WTC11 (cell line): ENCODE data around the gene HSPA12A. TPM values are rescaled to one million over a fixed set of nuclear protein-coding genes. Genes with fewer than 3 reads are reported as not detected.

Experiments used
- ATAC-seq: fragments of 200-7000 bp; cut with Tn5 transposase; 2 replicates; pipeline ENCODE4 v1.10.0; 2021; ENCODE audit warnings: mild to moderate bottlenecking, moderate library complexity
- CTCF ChIA-PET: fragments of 300-600 bp; sonication (Branson Sonifier 250); formaldehyde crosslinking; loops from one replicate; lab custom pipeline; 2021; ENCODE audit warnings: antibody characterized with exemption; lab: Charles Lee
- POLR2A ChIA-PET: fragments of 350-600 bp; sonication (Branson Sonifier 250); formaldehyde crosslinking; loops from one replicate; lab custom pipeline; 2021; ENCODE audit warnings: antibody characterized with exemption; lab: Charles Lee
- DNase-seq: peaks from one replicate; pipeline ENCODE4 v3.0.0; 2021; ENCODE audit warnings: low spot score
- H3K27ac Mint-ChIP-seq: 2 replicates; pipeline ENCODE4 v1.8.0; 2021; ENCODE audit warnings: mixed read lengths
- H3K27me3 Mint-ChIP-seq: 2 replicates; pipeline ENCODE4 v1.8.0; 2021; ENCODE audit warnings: low read depth, mild to moderate bottlenecking, moderate library complexity, mixed read lengths
- H3K36me3 Mint-ChIP-seq: 2 replicates; pipeline ENCODE4 v1.8.0; 2021; ENCODE audit warnings: mixed read lengths
- H3K4me1 Mint-ChIP-seq: 2 replicates; pipeline ENCODE4 v1.8.0; 2022; ENCODE audit warnings: mixed read lengths
- H3K4me3 Mint-ChIP-seq: 2 replicates; pipeline ENCODE4 v1.8.0; 2021; ENCODE audit warnings: mild to moderate bottlenecking, moderate library complexity, mixed read lengths
- H3K9me3 Mint-ChIP-seq: 2 replicates; pipeline ENCODE4 v1.8.0; 2021; ENCODE audit warnings: mixed read lengths
- ATF1 ChIP-seq: sonication (generic); formaldehyde crosslinking; IDR thresholded peaks from 2 replicates; pipeline ENCODE4 v1.8.1; 2023; ENCODE audit warnings: mild to moderate bottlenecking, moderate library complexity, missing genetic modification reagents
- ATF3 ChIP-seq: sonication (generic); formaldehyde crosslinking; conservative IDR thresholded peaks from 2 replicates; pipeline ENCODE4 v1.8.1; 2022; ENCODE audit warnings: mild to moderate bottlenecking, missing genetic modification reagents
- CBFB ChIP-seq: sonication (generic); formaldehyde crosslinking; IDR thresholded peaks from 2 replicates; pipeline ENCODE4 v1.8.1; 2022; ENCODE audit warnings: mild to moderate bottlenecking, low read depth, missing genetic modification reagents
- CREB1 ChIP-seq: sonication (generic); formaldehyde crosslinking; IDR thresholded peaks from 2 replicates; pipeline ENCODE4 v1.8.0; 2023; ENCODE audit warnings: mild to moderate bottlenecking, missing genetic modification reagents
- CREM ChIP-seq: sonication (generic); formaldehyde crosslinking; IDR thresholded peaks from 2 replicates; pipeline ENCODE4 v1.8.1; 2022; ENCODE audit warnings: mild to moderate bottlenecking, missing genetic modification reagents, moderate library complexity
- EMX1 ChIP-seq: fragments of 250-450 bp; sonication (Bioruptor Pico); IDR thresholded peaks from 2 replicates; pipeline ENCODE4 v1.8.0; 2021; ENCODE audit warnings: mild to moderate bottlenecking
- ERG ChIP-seq: fragments of 250-450 bp; sonication (Bioruptor Pico); IDR thresholded peaks from 2 replicates; pipeline ENCODE4 v1.8.0; 2021; ENCODE audit warnings: mild to moderate bottlenecking
- FOXK1 ChIP-seq: sonication (generic); formaldehyde crosslinking; IDR thresholded peaks from 2 replicates; pipeline ENCODE4 v1.8.0; 2022; ENCODE audit warnings: mild to moderate bottlenecking, moderate library complexity, missing genetic modification reagents
- FOXP4 ChIP-seq: sonication (generic); formaldehyde crosslinking; IDR thresholded peaks from 2 replicates; pipeline ENCODE4 v1.8.0; 2022; ENCODE audit warnings: mild to moderate bottlenecking, missing genetic modification reagents
- HMGA2 ChIP-seq: fragments of 250-450 bp; sonication (Bioruptor Pico); IDR thresholded peaks from 2 replicates; pipeline ENCODE4 v1.4.0; 2021; ENCODE audit warnings: mild to moderate bottlenecking, moderate library complexity
- JAZF1 ChIP-seq: fragments of 250-450 bp; sonication (Bioruptor Pico); IDR thresholded peaks from 2 replicates; pipeline ENCODE4 v1.9.0; 2021; ENCODE audit warnings: moderate library complexity, mild to moderate bottlenecking, inconsistent platforms
- KAT7 ChIP-seq: sonication (generic); formaldehyde crosslinking; IDR thresholded peaks from 2 replicates; pipeline ENCODE4 v1.8.1; 2023; ENCODE audit warnings: missing genetic modification reagents, mild to moderate bottlenecking, borderline replicate concordance
- NFE2L1 ChIP-seq: sonication (generic); formaldehyde crosslinking; IDR thresholded peaks from 2 replicates; pipeline ENCODE4 v1.8.1; 2023; ENCODE audit warnings: missing genetic modification reagents
- PREB ChIP-seq: sonication (generic); formaldehyde crosslinking; IDR thresholded peaks from 2 replicates; pipeline ENCODE4 v1.8.1; 2022; ENCODE audit warnings: mild to moderate bottlenecking, missing genetic modification reagents, moderate library complexity, borderline replicate concordance
- RELA ChIP-seq: sonication (generic); formaldehyde crosslinking; IDR thresholded peaks from 2 replicates; pipeline ENCODE4 v1.8.1; 2022; ENCODE audit warnings: missing genetic modification reagents, mild to moderate bottlenecking, borderline replicate concordance
- SOX15 ChIP-seq: fragments of 250-450 bp; sonication (Bioruptor Pico); IDR thresholded peaks from 2 replicates; pipeline ENCODE4 v1.9.0; 2021; ENCODE audit warnings: mild to moderate bottlenecking
- TEAD1 ChIP-seq: sonication (generic); formaldehyde crosslinking; IDR thresholded peaks from 2 replicates; pipeline ENCODE4 v1.8.0; 2022; ENCODE audit warnings: mild to moderate bottlenecking, missing genetic modification reagents
- TP53 ChIP-seq: sonication (generic); formaldehyde crosslinking; IDR thresholded peaks from 2 replicates; pipeline ENCODE4 v1.8.1; 2023; ENCODE audit warnings: mild to moderate bottlenecking, missing genetic modification reagents
- ZNF121 ChIP-seq: sonication (generic); formaldehyde crosslinking; IDR thresholded peaks from 2 replicates; pipeline ENCODE4 v1.8.0; 2023; ENCODE audit warnings: missing genetic modification reagents
- ZNF396 ChIP-seq: fragments of 250-450 bp; sonication (Bioruptor Pico); IDR thresholded peaks from 2 replicates; pipeline ENCODE4 v1.8.0; 2021; ENCODE audit warnings: mild to moderate bottlenecking, moderate library complexity, borderline replicate concordance
- ZSCAN18 ChIP-seq: fragments of 250-450 bp; sonication (Bioruptor Pico); IDR thresholded peaks from 2 replicates; pipeline ENCODE4 v2.1.2; 2022; ENCODE audit warnings: mild to moderate bottlenecking, moderate library complexity
- total RNA-seq: library from RNA; stranded (reverse); gene quantifications from 3 replicates; pipeline ENCODE4 v1.2.3, GENCODE V29; 2021
- TF ChIP-seq, protein P1 (sequence below): sonication (generic); formaldehyde crosslinking; conservative IDR thresholded peaks from 2 replicates; pipeline ENCODE4 v1.8.1; 2023; ENCODE audit warnings: mild to moderate bottlenecking, low read depth, missing genetic modification reagents, moderate library complexity
- TF ChIP-seq, protein P2 (sequence below): sonication (generic); formaldehyde crosslinking; IDR thresholded peaks from 2 replicates; pipeline ENCODE4 v1.8.0; 2022; ENCODE audit warnings: mild to moderate bottlenecking, missing genetic modification reagents
- TF ChIP-seq, protein P3 (sequence below): fragments of 250-450 bp; sonication (Bioruptor Pico); conservative IDR thresholded peaks from 2 replicates; pipeline ENCODE4 v1.9.0; 2021; ENCODE audit warnings: mild to moderate bottlenecking

Gene HSPA12A
- total RNA-seq, 1 experiment from 2014 or later, result 7.2 TPM

DNA sequence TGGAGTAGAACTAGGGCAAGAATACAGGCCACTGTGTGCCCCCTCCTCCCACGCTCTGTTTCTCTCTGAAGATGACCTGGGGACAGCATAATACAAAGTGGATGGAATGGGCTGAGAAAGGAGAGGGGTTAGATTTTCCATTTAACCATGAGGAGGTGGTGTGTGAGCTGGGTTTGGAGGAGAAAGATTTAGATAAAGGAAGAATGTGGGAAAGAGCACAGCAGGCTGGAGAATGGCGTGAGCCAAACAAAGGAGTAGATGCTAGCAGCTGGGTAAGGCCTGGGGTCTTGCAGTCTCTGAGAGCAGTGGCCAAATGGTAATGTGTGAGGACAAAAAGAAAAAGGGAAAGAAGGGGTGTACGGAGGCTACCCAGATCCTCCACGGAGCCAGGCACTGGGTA lies 113.0 kb downstream of the HSPA12A start:
- TF ChIP-seq RELA (CRISPR knock-in tag), result no peak
- no peak overlapping the region for H3K4me3 Mint-ChIP-seq
- no peaks in the 10 kb centered on the region for H3K9me3 Mint-ChIP-seq
- H3K36me3 Mint-ChIP-seq, result no peaks in the 10 kb centered on the region
- H3K27me3 Mint-ChIP-seq, result peaks cover 15% of the 10 kb centered on the region
- DNase-seq (no peak), ATAC-seq (no peak)
- H3K4me1 Mint-ChIP-seq, result no peaks in the 10 kb centered on the region
- POLR2A ChIA-PET, result no interaction called here
- CTCF ChIA-PET, result interaction anchor here (1.6 kb wide), 1 partner anchor 545 kb away, joined by 3 read pairs; no protein-coding TSS in a partner anchor
- no peak overlapping the region for H3K27ac Mint-ChIP-seq

DNA sequence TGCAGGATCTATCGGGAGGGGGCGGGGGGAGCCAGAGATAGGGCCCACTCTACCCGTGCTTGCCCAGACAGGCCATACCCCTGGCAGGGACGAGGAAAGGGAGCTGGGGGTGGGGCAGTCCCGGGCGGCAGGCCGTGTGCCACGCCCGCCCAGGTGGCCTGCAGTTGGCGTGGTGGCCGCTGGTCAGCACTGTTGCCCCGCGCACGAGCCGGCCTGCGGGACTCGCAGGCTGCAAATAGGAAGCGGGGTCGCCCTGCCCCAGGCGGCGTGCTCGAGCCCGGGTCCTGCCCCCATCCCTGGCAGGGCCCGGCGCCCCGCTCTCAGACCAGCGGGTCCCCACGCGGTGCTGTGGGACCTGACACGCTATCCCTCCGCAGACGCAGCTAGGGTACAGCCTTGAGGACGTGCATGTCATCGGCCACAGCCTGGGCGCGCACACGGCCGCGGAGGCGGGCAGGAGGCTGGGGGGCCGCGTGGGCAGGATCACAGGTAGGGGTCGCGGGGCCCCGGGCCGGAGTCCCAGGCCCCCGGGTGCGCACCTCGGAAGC lies 114.9 kb downstream of the HSPA12A start:
- H3K4me1 Mint-ChIP-seq, result no peaks in the 10 kb centered on the region
- 0 out of 2 replicates have a peak, but pooled peaks have one; percentile 16 for TF ChIP-seq TEAD1 (CRISPR knock-in tag)
- 0 out of 2 replicates have a peak, but pooled peaks have one; percentile 17 for TF ChIP-seq FOXK1
- TF ChIP-seq JAZF1 (CRISPR knock-in tag), result no peak
- no peak for TF ChIP-seq SOX15 (CRISPR knock-in tag)
- TF ChIP-seq, protein P1, sequence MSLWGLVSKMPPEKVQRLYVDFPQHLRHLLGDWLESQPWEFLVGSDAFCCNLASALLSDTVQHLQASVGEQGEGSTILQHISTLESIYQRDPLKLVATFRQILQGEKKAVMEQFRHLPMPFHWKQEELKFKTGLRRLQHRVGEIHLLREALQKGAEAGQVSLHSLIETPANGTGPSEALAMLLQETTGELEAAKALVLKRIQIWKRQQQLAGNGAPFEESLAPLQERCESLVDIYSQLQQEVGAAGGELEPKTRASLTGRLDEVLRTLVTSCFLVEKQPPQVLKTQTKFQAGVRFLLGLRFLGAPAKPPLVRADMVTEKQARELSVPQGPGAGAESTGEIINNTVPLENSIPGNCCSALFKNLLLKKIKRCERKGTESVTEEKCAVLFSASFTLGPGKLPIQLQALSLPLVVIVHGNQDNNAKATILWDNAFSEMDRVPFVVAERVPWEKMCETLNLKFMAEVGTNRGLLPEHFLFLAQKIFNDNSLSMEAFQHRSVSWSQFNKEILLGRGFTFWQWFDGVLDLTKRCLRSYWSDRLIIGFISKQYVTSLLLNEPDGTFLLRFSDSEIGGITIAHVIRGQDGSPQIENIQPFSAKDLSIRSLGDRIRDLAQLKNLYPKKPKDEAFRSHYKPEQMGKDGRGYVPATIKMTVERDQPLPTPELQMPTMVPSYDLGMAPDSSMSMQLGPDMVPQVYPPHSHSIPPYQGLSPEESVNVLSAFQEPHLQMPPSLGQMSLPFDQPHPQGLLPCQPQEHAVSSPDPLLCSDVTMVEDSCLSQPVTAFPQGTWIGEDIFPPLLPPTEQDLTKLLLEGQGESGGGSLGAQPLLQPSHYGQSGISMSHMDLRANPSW (CRISPR knock-in tag), result no peak
- peak; percentile 27; the same call in 1 of the 2 replicates for TF ChIP-seq TP53 (CRISPR knock-in tag)
- 0 out of 2 replicates have a peak, but pooled peaks have one; percentile 41 for TF ChIP-seq CBFB (CRISPR knock-in tag)
- TF ChIP-seq HMGA2 (CRISPR knock-in tag), result no peak
- TF ChIP-seq ERG (CRISPR knock-in tag), result no peak
- TF ChIP-seq KAT7, result no peak
- TF ChIP-seq, protein P2, sequence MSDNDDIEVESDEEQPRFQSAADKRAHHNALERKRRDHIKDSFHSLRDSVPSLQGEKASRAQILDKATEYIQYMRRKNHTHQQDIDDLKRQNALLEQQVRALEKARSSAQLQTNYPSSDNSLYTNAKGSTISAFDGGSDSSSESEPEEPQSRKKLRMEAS (CRISPR knock-in tag), result peak; percentile 86
- no peak for TF ChIP-seq FOXP4 (CRISPR knock-in tag)
- TF ChIP-seq PREB, result no peak
- 0 out of 2 replicates have a peak, but pooled peaks have one; percentile 8 for TF ChIP-seq ZNF121 (CRISPR knock-in tag)
- TF ChIP-seq, protein P3, sequence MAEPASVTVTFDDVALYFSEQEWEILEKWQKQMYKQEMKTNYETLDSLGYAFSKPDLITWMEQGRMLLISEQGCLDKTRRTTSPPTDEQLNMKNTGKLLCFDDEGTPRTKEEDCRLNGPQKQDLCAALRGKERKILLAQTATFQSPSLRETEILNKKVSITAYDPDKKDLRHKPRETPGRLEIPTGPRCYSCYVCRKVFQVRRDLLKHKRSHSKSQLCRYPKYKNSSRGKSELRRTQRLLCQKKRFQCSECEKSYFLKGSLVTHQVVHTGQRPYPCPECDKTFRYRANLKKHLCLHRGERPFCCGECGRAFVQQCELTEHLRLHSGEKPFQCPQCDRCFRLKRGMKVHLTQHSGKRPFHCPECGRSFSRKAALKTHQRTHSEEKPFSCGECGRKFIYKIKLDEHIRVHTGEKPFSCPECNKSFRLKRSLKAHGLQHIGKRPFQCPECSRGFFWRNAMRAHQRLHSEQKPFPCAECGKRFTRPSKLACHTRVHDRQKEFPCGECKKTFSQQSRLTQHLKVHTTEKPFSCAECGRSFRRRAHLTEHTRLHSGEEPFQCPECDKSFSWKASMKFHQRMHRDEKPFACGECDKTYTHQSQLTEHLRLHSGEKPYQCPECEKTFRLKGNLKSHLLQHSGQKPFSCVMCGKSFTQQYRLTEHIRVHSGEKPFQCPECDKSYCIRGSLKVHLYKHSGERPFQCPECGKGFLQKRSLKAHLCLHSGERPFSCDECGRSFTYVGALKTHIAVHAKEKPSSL (CRISPR knock-in tag), result no peak
- TF ChIP-seq CREB1, result no peak
- no peak for TF ChIP-seq ZNF396 (CRISPR knock-in tag)
- TF ChIP-seq RELA (CRISPR knock-in tag), result no peak
- TF ChIP-seq CREM (CRISPR knock-in tag), result no peak
- no peak for TF ChIP-seq ATF1
- TF ChIP-seq ATF3 (CRISPR knock-in tag), result no peak
- TF ChIP-seq NFE2L1 (CRISPR knock-in tag), result no peak
- no peak for TF ChIP-seq ZSCAN18 (CRISPR knock-in tag)
- TF ChIP-seq EMX1 (CRISPR knock-in tag), result no peak

More for the DNA sequence above, 114.9 kb downstream of the HSPA12A start:
- peak; percentile 76 for DNase-seq
- Mint-ChIP-seq H3K4me3 (peak overlapping the region; percentile 45), H3K36me3 (no peaks in the 10 kb centered on the region), H3K27ac (no peak overlapping the region), H3K9me3 (no peaks in the 10 kb centered on the region), H3K27me3 (peaks cover 15% of the 10 kb centered on the region)
- ChIA-PET POLR2A (no interaction called here), CTCF (interaction anchor here (0.6 to 2.4 kb wide), 30 partner anchors 9 to 564 kb away, joined by 3 to 36 read pairs (median 4); partner anchors contain the start of gene HSPA12A)
- peak; percentile 96 for ATAC-seq
